ENCODE measurements around the gene GPR137C. TPM values are rescaled to one million over a fixed set of nuclear protein-coding genes. Genes with fewer than 3 reads are reported as not detected.
"Not testable (repeated sequence)": the region's sequence is repeated elsewhere in the genome, so short reads cannot be mapped to it uniquely, and the experiment has no call there.

Gene GPR137C
- total RNA-seq, 1 experiment from 2014 or later: 2.7 TPM

DNA sequence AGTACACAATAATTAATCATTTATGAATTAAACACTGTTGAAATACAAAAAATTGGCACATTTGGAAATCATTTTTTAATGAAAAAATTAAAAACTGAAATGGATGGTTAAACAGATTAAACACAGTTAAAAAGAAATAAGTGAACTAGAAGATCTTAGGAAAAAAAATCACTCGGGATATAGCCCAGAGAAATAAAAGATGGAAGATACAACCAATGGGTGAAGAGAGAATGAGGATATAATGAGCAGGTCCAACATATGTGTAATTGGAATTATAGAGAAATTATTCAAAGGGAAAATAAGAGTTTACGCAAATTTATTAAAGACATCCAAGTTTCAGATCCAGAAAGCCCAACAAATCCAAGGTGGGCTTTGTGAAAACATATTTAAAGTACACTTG, 6.1 kb downstream of the GPR137C start:
- peaks cover 11% of the 10 kb centered on the region for H3K27me3 Mint-ChIP-seq (ENCODE audit: low read depth)
- TF ChIP-seq ZNF121 (CRISPR knock-in tag; IDR thresholded peaks at IDR 0.05) (no peak), RELA (CRISPR knock-in tag; IDR thresholded peaks at IDR 0.05; ENCODE audit: borderline replicate concordance) (no peak), JAZF1 (CRISPR knock-in tag; IDR thresholded peaks at IDR 0.05) (no peak), KAT7 (CRISPR knock-in tag; IDR thresholded peaks at IDR 0.05; ENCODE audit: borderline replicate concordance) (no peak)
- TF ChIP-seq, protein P1, sequence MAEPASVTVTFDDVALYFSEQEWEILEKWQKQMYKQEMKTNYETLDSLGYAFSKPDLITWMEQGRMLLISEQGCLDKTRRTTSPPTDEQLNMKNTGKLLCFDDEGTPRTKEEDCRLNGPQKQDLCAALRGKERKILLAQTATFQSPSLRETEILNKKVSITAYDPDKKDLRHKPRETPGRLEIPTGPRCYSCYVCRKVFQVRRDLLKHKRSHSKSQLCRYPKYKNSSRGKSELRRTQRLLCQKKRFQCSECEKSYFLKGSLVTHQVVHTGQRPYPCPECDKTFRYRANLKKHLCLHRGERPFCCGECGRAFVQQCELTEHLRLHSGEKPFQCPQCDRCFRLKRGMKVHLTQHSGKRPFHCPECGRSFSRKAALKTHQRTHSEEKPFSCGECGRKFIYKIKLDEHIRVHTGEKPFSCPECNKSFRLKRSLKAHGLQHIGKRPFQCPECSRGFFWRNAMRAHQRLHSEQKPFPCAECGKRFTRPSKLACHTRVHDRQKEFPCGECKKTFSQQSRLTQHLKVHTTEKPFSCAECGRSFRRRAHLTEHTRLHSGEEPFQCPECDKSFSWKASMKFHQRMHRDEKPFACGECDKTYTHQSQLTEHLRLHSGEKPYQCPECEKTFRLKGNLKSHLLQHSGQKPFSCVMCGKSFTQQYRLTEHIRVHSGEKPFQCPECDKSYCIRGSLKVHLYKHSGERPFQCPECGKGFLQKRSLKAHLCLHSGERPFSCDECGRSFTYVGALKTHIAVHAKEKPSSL (CRISPR knock-in tag; conservative IDR thresholded peaks at IDR 0.05): no peak
- TF ChIP-seq, protein P2, sequence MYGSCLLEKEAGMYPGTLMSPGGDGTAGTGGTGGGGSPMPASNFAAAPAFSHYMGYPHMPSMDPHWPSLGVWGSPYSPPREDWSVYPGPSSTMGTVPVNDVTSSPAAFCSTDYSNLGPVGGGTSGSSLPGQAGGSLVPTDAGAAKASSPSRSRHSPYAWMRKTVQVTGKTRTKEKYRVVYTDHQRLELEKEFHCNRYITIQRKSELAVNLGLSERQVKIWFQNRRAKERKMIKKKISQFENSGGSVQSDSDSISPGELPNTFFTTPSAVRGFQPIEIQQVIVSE (CRISPR knock-in tag; IDR thresholded peaks at IDR 0.05; ENCODE audit: borderline replicate concordance): no peak
- H3K27ac Mint-ChIP-seq: no peak overlapping the region
- peaks cover 4% of the 10 kb centered on the region for H3K9me3 Mint-ChIP-seq
- CTCF ChIA-PET: no interaction called here
- DNase-seq (ENCODE audit: low spot score) (no peak), ATAC-seq (no peak)
- peaks cover 2% of the 10 kb centered on the region; the same call in 1 of the 2 replicates for H3K36me3 Mint-ChIP-seq
- no peak overlapping the region for H3K4me3 Mint-ChIP-seq
- H3K4me1 Mint-ChIP-seq: peaks cover 4% of the 10 kb centered on the region
- POLR2A ChIA-PET: no interaction called here

DNA sequence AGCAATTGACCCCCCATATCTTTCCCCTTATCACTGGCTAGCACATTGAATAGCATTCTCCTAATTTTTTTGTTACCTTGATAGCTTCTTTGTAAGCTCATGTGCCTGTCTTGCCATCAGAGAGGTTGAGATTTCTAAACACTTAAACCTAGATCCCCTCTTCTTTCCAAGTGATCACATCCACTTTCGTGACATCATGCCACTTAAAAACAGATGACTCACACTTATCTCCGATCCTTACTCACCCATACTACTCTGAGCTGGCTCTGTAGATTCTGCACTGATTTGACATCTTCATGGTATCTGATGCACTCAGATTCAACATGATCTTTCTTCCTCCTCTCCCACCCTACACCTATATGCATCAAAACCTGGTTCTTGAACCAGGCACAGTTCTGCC, 10.5 kb downstream of the GPR137C start:
- Mint-ChIP-seq H3K9me3 (peaks cover 4% of the 10 kb centered on the region), H3K4me1 (no peaks in the 10 kb centered on the region), H3K36me3 (peaks cover 2% of the 10 kb centered on the region; the same call in 1 of the 2 replicates), H3K27ac (no peak overlapping the region), H3K27me3 (ENCODE audit: low read depth) (no peaks in the 10 kb centered on the region), H3K4me3 (no peak overlapping the region)
- ChIA-PET POLR2A (interaction anchor here (1.2 kb wide), 1 partner anchor 10 kb away, joined by 5 read pairs; the partner anchor contains the start of genes GPR137C and TXNDC16), CTCF (interaction anchor here (0.8 kb wide), 1 partner anchor 10 kb away, joined by 3 read pairs; no protein-coding TSS in a partner anchor)
- TF ChIP-seq, protein P3, sequence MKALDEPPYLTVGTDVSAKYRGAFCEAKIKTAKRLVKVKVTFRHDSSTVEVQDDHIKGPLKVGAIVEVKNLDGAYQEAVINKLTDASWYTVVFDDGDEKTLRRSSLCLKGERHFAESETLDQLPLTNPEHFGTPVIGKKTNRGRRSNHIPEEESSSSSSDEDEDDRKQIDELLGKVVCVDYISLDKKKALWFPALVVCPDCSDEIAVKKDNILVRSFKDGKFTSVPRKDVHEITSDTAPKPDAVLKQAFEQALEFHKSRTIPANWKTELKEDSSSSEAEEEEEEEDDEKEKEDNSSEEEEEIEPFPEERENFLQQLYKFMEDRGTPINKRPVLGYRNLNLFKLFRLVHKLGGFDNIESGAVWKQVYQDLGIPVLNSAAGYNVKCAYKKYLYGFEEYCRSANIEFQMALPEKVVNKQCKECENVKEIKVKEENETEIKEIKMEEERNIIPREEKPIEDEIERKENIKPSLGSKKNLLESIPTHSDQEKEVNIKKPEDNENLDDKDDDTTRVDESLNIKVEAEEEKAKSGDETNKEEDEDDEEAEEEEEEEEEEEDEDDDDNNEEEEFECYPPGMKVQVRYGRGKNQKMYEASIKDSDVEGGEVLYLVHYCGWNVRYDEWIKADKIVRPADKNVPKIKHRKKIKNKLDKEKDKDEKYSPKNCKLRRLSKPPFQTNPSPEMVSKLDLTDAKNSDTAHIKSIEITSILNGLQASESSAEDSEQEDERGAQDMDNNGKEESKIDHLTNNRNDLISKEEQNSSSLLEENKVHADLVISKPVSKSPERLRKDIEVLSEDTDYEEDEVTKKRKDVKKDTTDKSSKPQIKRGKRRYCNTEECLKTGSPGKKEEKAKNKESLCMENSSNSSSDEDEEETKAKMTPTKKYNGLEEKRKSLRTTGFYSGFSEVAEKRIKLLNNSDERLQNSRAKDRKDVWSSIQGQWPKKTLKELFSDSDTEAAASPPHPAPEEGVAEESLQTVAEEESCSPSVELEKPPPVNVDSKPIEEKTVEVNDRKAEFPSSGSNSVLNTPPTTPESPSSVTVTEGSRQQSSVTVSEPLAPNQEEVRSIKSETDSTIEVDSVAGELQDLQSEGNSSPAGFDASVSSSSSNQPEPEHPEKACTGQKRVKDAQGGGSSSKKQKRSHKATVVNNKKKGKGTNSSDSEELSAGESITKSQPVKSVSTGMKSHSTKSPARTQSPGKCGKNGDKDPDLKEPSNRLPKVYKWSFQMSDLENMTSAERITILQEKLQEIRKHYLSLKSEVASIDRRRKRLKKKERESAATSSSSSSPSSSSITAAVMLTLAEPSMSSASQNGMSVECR (CRISPR knock-in tag; IDR thresholded peaks at IDR 0.05; ENCODE audit: borderline replicate concordance): no peak
- TF ChIP-seq CREM (CRISPR knock-in tag; IDR thresholded peaks at IDR 0.05) (no peak), TEAD4 (CRISPR knock-in tag; IDR thresholded peaks at IDR 0.05) (no peak)
- DNase-seq (ENCODE audit: low spot score) (no peak), ATAC-seq (no peak)

DNA sequence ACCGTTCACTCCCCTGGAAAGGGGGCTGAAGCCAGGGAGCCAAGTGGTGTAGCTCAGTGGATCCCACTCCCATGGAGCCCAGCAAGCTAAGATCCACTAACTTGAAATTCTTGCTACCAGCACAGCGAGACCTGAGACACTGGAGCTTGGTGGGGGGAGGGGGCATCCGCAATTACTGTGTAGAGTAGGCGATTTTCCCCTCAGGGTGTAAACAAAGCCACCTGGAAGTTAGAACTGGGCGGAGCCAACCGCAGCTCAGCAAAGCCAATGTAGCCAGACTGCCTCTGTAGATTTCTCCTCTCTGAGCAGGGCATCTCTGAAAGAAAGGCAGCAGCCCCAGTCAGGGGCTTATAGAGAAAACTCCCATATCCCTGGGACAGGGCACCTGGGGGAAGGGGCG, 15.8 kb downstream of the GPR137C start:
- POLR2A ChIA-PET, CTCF ChIA-PET, H3K27ac Mint-ChIP-seq, H3K4me1 Mint-ChIP-seq, H3K4me3 Mint-ChIP-seq: not testable (repeated sequence)
- Mint-ChIP-seq H3K36me3 (peaks cover 47% of the 10 kb centered on the region), H3K27me3 (ENCODE audit: low read depth) (peaks cover 19% of the 10 kb centered on the region), H3K9me3 (peaks cover 47% of the 10 kb centered on the region)
- ATAC-seq: peak; percentile 90
- peak; percentile 53 for DNase-seq (ENCODE audit: low spot score)

DNA sequence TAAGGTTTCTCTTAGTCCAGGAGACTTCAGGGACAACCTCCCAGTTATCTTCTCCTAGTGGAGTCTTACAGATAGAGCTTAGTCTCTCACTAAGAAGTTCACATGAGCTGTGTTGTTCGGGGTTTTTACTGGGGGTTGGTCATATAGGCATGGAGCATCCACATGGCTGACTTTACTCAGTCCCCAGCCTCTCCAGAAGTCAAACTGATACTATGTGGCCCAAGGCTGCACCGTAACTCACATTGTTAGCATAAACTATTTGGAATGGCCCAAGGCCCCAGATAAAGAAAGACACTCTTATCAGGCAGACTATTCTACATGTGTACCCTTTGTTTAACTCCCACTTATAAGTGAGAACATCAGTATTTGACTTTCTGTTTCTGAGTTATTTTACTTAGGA, 23.2 kb downstream of the GPR137C start:
- Mint-ChIP-seq H3K4me3 (no peak overlapping the region), H3K27ac (no peak overlapping the region), H3K36me3 (peaks cover 32% of the 10 kb centered on the region), H3K9me3 (peaks cover 40% of the 10 kb centered on the region), H3K27me3 (ENCODE audit: low read depth) (peaks cover 5% of the 10 kb centered on the region), H3K4me1 (no peaks in the 10 kb centered on the region)
- ATAC-seq (no peak), DNase-seq (ENCODE audit: low spot score) (no peak)
- ChIA-PET CTCF (no interaction called here), POLR2A (no interaction called here)
- TF ChIP-seq SP1 (CRISPR knock-in tag; conservative IDR thresholded peaks at IDR 0.05): no peak
- no peak for TF ChIP-seq CREM (CRISPR knock-in tag; IDR thresholded peaks at IDR 0.05)
- TF ChIP-seq SMAD4 (CRISPR knock-in tag; IDR thresholded peaks at IDR 0.05): no peak
- TF ChIP-seq, protein P4, sequence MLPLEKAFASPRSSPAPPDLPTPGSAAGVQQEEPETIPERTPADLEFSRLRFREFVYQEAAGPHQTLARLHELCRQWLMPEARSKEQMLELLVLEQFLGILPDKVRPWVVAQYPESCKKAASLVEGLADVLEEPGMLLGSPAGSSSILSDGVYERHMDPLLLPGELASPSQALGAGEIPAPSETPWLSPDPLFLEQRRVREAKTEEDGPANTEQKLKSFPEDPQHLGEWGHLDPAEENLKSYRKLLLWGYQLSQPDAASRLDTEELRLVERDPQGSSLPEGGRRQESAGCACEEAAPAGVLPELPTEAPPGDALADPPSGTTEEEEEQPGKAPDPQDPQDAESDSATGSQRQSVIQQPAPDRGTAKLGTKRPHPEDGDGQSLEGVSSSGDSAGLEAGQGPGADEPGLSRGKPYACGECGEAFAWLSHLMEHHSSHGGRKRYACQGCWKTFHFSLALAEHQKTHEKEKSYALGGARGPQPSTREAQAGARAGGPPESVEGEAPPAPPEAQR (CRISPR knock-in tag; IDR thresholded peaks at IDR 0.05): no peak
- TF ChIP-seq, protein P5, sequence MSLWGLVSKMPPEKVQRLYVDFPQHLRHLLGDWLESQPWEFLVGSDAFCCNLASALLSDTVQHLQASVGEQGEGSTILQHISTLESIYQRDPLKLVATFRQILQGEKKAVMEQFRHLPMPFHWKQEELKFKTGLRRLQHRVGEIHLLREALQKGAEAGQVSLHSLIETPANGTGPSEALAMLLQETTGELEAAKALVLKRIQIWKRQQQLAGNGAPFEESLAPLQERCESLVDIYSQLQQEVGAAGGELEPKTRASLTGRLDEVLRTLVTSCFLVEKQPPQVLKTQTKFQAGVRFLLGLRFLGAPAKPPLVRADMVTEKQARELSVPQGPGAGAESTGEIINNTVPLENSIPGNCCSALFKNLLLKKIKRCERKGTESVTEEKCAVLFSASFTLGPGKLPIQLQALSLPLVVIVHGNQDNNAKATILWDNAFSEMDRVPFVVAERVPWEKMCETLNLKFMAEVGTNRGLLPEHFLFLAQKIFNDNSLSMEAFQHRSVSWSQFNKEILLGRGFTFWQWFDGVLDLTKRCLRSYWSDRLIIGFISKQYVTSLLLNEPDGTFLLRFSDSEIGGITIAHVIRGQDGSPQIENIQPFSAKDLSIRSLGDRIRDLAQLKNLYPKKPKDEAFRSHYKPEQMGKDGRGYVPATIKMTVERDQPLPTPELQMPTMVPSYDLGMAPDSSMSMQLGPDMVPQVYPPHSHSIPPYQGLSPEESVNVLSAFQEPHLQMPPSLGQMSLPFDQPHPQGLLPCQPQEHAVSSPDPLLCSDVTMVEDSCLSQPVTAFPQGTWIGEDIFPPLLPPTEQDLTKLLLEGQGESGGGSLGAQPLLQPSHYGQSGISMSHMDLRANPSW (CRISPR knock-in tag; conservative IDR thresholded peaks at IDR 0.05; ENCODE audit: low read depth): no peak
- TF ChIP-seq, protein P6, sequence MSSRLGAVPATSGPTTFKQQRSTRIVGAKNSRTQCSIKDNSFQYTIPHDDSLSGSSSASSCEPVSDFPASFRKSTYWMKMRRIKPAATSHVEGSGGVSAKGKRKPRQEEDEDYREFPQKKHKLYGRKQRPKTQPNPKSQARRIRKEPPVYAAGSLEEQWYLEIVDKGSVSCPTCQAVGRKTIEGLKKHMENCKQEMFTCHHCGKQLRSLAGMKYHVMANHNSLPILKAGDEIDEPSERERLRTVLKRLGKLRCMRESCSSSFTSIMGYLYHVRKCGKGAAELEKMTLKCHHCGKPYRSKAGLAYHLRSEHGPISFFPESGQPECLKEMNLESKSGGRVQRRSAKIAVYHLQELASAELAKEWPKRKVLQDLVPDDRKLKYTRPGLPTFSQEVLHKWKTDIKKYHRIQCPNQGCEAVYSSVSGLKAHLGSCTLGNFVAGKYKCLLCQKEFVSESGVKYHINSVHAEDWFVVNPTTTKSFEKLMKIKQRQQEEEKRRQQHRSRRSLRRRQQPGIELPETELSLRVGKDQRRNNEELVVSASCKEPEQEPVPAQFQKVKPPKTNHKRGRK (CRISPR knock-in tag; IDR thresholded peaks at IDR 0.05; ENCODE audit: borderline replicate concordance): no peak
- TF ChIP-seq EMX1 (CRISPR knock-in tag; IDR thresholded peaks at IDR 0.05): no peak
